ENCODE data around the gene RPL31. TPM values are rescaled to one million over a fixed set of nuclear protein-coding genes. Genes with fewer than 3 reads are reported as not detected.
A peak's percentile ranks its signal among the peaks of the same experiment; 100 is the strongest.

The RPL31 gene
- total RNA-seq, result 693 and 1,005 TPM in 2 replicates

GRCh38 chr2:101001691-101002561 is at the start of gene RPL31:
TSS of gene RPL31 (plus strand) at chr2:101002289. CDS start at chr2:101002702, 413 bp downstream.
- peak; percentile 70 for DNase-seq (ENCODE audit: extremely low read depth, low read depth, low spot score)

DNA sequence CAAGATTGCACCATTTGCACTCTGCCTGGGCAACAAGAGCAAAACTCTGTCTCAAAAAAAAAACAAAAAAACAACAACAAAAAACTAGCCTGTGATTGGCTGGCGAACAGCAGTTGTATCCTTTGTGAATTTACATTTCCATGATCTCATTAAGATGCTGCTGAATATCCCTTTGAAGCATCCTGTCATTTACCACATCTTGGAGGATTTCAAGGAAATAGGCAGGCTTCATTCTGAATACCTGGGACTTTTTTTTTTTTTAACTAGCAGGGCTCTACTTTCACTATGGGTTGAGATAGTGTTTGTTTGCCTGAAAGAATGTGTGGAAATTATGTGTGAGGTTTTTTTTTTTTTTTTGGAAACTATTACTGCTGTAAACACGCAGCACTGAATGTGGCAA is 49.6 kb upstream of the RPL31 start:
- no peak for DNase-seq (ENCODE audit: extremely low read depth, low read depth, low spot score)

DNA sequence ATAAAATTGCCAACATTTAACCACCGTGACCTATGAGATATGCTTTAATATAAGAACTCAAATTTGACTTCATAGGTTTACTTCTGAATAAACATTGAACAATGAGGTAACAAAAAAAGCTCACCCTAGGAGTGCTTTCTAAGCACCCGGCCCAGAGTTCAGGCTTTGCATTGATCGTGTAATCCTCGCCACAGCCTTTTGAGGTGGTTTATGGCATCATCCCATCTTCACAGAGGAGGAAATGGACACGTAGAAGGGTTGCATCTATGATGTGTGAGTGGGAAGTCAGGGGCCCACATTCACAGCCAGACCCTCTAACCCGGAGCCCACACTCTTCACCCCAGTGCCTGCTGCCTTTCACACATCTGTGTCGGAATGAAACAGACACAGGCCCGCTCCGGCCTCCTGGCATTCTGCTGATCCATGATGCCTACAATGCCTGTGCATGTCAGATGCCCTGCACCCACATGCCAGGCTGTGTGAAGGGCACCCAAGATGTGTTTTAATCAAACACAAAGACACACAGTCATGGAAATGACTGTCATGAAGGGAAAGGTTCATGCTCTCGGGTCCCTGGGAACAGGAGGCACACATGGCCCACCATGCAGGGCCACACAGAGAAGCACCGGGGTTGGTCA is 48.6 kb upstream of the RPL31 start:
- DNase-seq (ENCODE audit: extremely low read depth, low read depth, low spot score), result no peak

DNA sequence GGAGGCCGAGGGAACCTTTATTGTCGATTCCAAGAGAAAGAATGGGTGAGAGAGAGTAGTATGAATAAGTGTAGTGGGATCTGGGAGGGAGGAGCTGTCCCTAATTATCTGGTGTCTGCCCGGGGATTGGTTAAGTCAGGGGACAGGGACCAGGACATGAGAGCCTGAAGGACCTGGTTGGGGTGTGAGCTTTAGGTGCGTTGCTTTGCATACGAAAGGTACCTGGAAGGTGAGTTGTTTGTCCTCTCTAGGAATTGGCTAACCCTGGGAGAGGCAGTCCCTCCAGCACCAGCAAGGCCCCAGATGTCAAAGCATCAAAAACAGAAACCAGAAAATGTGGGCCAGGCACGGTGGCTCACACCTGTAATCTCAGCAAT is 48.1 kb upstream of the RPL31 start:
- DNase-seq (ENCODE audit: extremely low read depth, low read depth, low spot score), result no peak

- DNase-seq (ENCODE audit: extremely low read depth, low read depth, low spot score), result no peak
Observed at GRCh38 chr2:100955226-100955625, 46.9 kb upstream of the RPL31 start.

GRCh38 chr2:100956081-100956480 is 46.0 kb upstream of the RPL31 start:
- DNase-seq (ENCODE audit: extremely low read depth, low read depth, low spot score), result no peak

GRCh38 chr2:100957996-100958653 is 44.0 kb upstream of the RPL31 start:
- DNase-seq (ENCODE audit: extremely low read depth, low read depth, low spot score), result no peak

- no peak for DNase-seq (ENCODE audit: extremely low read depth, low read depth, low spot score)
Observed at GRCh38 chr2:100959225-100959880, 42.7 kb upstream of the RPL31 start.

- DNase-seq (ENCODE audit: extremely low read depth, low read depth, low spot score), result no peak
Observed at GRCh38 chr2:100960688-100961087, 41.4 kb upstream of the RPL31 start.

DNA sequence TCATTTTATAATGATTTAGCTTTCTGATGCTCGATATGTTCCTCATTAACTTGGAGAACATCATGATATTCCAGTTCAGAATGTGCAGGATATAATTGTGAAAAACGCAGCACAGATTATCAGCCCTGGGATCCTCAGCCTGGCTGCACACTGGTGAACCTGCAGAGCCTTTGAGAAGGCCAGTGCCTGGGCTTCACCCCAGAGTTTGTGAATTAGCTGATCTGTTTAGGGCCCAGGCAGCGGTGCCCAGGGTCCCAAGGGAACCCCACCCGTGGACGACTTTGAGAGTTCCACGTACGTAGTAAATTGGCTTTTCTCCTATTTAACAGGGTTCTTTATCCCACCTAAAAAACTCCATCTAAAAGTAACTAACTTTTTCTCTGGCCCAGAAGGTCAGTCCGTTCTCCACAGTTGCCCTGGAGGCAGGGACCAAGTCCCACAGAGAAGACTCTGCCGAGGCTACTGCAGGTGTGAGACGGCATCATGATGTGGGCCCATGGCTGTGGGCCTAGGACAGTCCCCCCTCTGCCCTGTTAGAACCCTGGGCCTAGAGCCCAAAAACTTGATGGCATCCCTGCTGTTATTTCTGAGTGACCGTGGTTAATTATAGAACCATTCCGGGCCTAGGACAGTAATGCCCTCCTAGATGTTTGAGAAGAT is 39.6 kb upstream of the RPL31 start:
- no peak for DNase-seq (ENCODE audit: extremely low read depth, low read depth, low spot score)

DNA sequence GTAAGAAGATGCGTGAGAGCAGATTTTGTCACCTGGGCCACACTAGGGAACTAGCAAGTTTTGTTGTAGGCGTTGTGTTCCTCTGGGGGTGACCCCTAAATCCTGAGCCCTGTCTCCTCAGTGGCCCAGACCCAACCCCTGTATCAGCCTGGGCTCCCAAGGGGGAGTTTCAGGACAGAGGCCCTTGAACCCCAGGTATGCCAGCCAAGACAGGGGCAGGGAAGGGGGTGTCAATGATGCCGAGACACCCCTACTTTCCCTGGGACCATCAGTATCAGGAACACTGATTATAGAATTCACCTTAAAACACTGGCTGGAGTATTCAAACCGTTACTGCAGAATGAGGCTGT is 39.1 kb upstream of the RPL31 start:
- no peak for DNase-seq (ENCODE audit: extremely low read depth, low read depth, low spot score)

DNA sequence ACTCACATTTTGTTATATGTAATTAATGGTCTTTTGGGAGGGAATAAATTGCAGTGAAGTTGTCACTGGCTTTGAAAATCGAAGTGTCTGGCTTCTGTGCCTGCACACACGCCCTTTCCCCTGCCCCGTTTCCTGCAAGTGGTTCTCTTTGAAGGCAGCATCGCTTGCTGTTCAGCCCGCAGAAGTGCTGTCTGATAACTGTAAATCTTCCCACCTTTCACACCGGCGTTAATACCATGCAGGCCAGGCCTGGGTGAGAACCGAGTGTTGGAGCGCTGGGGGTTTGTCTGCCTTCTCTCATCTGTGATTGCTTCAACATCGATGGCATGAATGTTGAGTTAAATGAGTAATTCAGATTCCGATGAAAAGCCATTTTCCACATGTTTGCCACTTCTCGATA is 37.9 kb upstream of the RPL31 start:
- DNase-seq (ENCODE audit: extremely low read depth, low read depth, low spot score), result no peak

GRCh38 chr2:100964681-100965169 is 37.4 kb upstream of the RPL31 start:
- DNase-seq (ENCODE audit: extremely low read depth, low read depth, low spot score), result no peak

DNA sequence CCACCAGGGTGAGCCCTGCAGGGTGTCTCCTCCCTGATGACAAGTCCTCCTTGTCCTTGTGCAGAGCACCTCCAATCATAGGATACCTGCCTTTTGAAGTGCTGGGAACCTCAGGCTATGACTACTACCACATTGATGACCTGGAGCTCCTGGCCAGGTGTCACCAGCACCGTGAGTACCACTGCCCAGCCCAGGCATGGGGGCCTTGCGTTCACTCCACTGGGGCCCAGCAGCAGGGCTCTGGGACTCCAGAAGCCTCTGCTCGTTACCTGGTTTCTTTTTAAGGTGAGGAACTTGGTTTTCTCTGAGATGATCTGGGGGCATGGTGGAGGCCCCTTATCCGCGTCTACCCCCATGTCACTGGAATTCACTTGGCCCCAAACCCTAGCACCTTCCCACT is 36.5 kb upstream of the RPL31 start:
- DNase-seq (ENCODE audit: extremely low read depth, low read depth, low spot score), result no peak

DNA sequence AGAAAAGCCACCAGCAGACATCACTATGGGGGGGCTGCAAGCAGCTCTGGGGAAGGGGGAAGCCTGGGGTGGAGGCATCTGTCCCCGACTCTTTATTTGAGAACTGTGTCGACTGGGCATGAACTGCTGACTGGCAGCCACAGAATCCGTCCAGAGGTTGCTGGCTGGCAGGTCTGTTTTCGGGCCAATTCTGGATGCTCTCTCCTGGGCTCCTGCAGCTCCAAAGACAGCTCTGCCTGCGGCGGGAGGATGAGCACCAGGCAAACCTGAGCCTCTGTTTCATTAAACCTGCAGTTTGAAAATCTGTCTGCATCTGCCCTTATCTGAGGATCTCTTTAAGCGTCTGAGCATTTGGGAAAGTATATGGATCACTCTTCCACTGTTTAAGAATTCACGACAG is 34.4 kb upstream of the RPL31 start:
- DNase-seq (ENCODE audit: extremely low read depth, low read depth, low spot score), result no peak

DNA sequence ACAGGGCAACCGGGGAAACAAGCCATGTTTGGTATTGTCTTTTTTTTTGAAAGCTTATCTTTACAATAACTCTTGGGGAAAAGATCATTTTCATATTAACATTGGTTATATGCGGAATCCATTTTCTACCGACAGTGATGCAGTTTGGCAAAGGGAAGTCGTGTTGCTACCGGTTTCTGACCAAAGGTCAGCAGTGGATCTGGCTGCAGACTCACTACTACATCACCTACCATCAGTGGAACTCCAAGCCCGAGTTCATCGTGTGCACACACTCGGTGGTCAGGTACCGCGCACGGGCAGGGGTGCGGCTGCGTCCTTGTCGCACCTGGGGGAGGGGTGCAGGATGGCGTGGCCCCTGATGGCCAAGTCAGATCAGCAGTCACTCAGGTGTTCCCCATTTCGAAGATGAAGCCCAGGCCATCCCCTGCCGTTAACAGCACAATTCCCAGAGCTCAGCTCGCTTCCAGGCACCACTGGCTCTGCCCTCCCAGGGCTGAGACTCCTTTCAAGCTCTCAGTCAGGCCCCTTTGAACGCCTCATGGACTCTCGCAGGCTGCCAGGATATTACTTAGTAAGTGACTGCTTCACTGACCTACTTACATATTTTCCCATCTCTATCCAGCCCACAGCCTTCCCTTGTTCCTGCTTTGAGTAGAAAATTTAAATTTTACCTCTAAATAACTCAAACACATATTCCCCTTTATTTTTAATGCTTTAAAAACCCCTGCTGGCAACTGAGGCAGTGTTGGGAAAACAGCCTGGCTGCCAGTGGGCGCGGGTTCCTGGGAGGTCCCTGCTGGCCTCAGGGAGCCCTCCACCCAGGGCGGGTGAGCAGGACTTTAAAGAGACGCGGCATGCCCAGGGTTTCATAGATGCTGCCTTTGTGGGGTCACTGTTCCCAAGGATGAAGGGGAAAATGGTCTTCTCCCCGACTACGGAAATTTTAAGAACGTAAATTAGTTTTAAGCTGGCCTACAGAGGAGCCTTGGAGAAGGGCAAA is 33.6 kb upstream of the RPL31 start:
- DNase-seq (ENCODE audit: extremely low read depth, low read depth, low spot score), result no peak

DNA sequence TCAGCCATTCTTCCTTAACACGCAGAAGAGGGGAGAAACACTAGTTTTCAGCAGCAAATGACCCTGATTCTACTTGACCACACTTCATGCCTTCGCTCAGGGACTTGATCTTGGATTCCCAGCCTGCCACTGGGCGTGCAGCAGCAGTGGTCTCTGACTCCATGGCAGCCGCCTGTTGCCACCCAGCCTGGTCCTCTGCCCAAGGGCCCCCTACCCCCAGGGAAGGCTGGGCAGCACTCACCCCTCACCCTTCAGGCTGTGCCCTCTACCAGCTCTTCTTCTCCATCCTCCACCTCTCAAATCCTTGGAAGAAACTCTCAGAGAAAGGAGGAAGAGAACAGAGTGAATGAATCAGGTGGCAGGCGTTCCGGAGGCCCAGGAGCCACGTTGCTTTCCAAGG is 32.1 kb upstream of the RPL31 start:
- DNase-seq (ENCODE audit: extremely low read depth, low read depth, low spot score), result no peak

DNA sequence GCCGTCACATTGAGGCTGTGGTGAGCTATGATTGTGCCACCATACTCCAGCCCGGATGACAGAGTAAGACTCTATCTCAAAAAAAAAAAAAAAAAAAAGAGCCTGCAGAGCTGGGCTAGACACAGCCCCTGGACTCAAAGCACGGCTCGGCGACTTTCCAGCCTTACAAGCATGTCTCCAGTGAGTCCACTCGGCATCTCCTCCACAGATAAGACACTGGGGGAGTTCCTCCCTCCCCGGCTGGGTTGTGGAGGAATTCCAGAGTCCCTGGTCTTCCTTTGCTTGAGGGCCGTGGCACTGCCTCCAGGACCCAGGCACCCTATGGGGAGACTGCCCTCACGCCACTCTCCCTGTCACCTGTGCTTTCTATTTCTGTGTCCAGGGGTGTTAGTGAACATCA is 30.9 kb upstream of the RPL31 start:
- DNase-seq (ENCODE audit: extremely low read depth, low read depth, low spot score), result no peak

- no peak for DNase-seq (ENCODE audit: extremely low read depth, low read depth, low spot score)
Observed at GRCh38 chr2:100972452-100972851, 29.6 kb upstream of the RPL31 start.

Measured in glomerular endothelial cell (primary cell).